ENCODE data around the gene SHPK. TPM values are rescaled to one million over a fixed set of nuclear protein-coding genes. Genes with fewer than 3 reads are reported as not detected.

Gene SHPK
- total and polyA plus RNA-seq, 4 donors: 9.3 to 66.6 (median 17.0) TPM

DNA sequence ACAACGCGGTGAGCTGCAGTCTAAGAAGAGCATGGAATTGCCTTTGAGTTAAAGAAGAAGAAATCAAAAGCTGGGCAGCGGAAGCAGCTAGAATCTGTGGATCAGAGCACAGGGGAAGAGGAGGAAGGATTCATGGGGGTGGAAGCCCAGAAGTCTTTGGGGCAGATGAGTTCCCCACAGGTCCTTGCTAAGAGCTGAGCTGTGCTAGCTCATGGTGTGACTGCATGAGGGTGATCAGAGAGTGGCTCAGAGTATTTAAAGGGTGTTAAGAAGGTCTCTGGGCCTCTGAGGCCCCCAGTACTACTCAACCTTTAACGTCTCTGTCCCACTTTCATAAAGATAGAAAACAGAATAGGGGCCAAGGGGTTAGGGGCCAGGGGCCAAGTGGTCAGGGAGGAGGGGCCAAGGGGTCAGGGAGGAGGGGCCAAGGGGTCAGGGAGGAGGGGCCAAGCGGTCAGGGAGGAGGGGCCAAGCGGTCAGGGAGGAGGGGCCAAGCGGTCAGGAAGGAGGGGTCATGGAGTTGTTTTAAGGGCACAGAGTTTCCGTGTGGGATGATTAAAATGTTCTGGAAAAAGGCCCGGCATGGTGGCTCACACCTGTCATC is 66.4 kb downstream of the SHPK start:
- H3K4me3 ChIP-seq (ENCODE audit: low read depth in 1 of 3, low read length in 3 of 3): no peak overlapping the region
- no peaks in the 10 kb centered on the region for H3K4me1 ChIP-seq (ENCODE audit: control insufficient read depth in 4 of 4, insufficient read depth in 4 of 4, low read length in 3 of 4)
- no peak for DNase-seq (ENCODE audit: low spot score)
- peaks cover 6 to 59% (median 29%) of the 10 kb centered on the region in 4 donors for H3K36me3 ChIP-seq (ENCODE audit: control insufficient read depth in 4 of 4, insufficient read depth in 3 of 4, low read depth in 1 of 4, low read length in 3 of 4)
- no peak overlapping the region for H3K27ac ChIP-seq (ENCODE audit: low read depth in 1 of 2, low read length in 2 of 2)
- TF ChIP-seq, protein P1, sequence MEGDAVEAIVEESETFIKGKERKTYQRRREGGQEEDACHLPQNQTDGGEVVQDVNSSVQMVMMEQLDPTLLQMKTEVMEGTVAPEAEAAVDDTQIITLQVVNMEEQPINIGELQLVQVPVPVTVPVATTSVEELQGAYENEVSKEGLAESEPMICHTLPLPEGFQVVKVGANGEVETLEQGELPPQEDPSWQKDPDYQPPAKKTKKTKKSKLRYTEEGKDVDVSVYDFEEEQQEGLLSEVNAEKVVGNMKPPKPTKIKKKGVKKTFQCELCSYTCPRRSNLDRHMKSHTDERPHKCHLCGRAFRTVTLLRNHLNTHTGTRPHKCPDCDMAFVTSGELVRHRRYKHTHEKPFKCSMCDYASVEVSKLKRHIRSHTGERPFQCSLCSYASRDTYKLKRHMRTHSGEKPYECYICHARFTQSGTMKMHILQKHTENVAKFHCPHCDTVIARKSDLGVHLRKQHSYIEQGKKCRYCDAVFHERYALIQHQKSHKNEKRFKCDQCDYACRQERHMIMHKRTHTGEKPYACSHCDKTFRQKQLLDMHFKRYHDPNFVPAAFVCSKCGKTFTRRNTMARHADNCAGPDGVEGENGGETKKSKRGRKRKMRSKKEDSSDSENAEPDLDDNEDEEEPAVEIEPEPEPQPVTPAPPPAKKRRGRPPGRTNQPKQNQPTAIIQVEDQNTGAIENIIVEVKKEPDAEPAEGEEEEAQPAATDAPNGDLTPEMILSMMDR (IDR thresholded peaks at IDR 0.05; ENCODE audit: low read depth, low read length, missing input control): no peak
- TF ChIP-seq RXRA (IDR thresholded peaks at IDR 0.05) (no peak), FOXA1 (IDR thresholded peaks at IDR 0.05) (no peak), GABPA (IDR thresholded peaks at IDR 0.05 in 1 of 2, conservative IDR thresholded peaks at IDR 0.05 in 1 of 2) (no peak), HNF4A (conservative IDR thresholded peaks at IDR 0.05) (no peak), RAD21 (IDR thresholded peaks at IDR 0.05) (no peak), NR2F2 (IDR thresholded peaks at IDR 0.05) (no peak), TAF1 (conservative IDR thresholded peaks at IDR 0.05) (no peak), JUND (IDR thresholded peaks at IDR 0.05) (no peak), SP1 (IDR thresholded peaks at IDR 0.05) (no peak), FOXA2 (IDR thresholded peaks at IDR 0.05) (no peak), YY1 (IDR thresholded peaks at IDR 0.05) (no peak), EGR1 (IDR thresholded peaks at IDR 0.05; ENCODE audit: low read depth in 2 of 2) (no peak), HNF4G (IDR thresholded peaks at IDR 0.05) (no peak)
- TF ChIP-seq, protein P2, sequence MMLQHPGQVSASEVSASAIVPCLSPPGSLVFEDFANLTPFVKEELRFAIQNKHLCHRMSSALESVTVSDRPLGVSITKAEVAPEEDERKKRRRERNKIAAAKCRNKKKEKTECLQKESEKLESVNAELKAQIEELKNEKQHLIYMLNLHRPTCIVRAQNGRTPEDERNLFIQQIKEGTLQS (IDR thresholded peaks at IDR 0.05): no peak
- TF ChIP-seq, protein P3, sequence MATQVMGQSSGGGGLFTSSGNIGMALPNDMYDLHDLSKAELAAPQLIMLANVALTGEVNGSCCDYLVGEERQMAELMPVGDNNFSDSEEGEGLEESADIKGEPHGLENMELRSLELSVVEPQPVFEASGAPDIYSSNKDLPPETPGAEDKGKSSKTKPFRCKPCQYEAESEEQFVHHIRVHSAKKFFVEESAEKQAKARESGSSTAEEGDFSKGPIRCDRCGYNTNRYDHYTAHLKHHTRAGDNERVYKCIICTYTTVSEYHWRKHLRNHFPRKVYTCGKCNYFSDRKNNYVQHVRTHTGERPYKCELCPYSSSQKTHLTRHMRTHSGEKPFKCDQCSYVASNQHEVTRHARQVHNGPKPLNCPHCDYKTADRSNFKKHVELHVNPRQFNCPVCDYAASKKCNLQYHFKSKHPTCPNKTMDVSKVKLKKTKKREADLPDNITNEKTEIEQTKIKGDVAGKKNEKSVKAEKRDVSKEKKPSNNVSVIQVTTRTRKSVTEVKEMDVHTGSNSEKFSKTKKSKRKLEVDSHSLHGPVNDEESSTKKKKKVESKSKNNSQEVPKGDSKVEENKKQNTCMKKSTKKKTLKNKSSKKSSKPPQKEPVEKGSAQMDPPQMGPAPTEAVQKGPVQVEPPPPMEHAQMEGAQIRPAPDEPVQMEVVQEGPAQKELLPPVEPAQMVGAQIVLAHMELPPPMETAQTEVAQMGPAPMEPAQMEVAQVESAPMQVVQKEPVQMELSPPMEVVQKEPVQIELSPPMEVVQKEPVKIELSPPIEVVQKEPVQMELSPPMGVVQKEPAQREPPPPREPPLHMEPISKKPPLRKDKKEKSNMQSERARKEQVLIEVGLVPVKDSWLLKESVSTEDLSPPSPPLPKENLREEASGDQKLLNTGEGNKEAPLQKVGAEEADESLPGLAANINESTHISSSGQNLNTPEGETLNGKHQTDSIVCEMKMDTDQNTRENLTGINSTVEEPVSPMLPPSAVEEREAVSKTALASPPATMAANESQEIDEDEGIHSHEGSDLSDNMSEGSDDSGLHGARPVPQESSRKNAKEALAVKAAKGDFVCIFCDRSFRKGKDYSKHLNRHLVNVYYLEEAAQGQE (IDR thresholded peaks at IDR 0.05): no peak
- TF ChIP-seq, protein P4, sequence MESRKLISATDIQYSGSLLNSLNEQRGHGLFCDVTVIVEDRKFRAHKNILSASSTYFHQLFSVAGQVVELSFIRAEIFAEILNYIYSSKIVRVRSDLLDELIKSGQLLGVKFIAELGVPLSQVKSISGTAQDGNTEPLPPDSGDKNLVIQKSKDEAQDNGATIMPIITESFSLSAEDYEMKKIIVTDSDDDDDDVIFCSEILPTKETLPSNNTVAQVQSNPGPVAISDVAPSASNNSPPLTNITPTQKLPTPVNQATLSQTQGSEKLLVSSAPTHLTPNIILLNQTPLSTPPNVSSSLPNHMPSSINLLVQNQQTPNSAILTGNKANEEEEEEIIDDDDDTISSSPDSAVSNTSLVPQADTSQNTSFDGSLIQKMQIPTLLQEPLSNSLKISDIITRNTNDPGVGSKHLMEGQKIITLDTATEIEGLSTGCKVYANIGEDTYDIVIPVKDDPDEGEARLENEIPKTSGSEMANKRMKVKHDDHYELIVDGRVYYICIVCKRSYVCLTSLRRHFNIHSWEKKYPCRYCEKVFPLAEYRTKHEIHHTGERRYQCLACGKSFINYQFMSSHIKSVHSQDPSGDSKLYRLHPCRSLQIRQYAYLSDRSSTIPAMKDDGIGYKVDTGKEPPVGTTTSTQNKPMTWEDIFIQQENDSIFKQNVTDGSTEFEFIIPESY (IDR thresholded peaks at IDR 0.05): no peak
- TF ChIP-seq, protein P5, sequence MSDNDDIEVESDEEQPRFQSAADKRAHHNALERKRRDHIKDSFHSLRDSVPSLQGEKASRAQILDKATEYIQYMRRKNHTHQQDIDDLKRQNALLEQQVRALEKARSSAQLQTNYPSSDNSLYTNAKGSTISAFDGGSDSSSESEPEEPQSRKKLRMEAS (IDR thresholded peaks at IDR 0.05): no peak
- H3K9ac ChIP-seq (ENCODE audit: low read depth in 1 of 2, low read length in 2 of 2): no peak overlapping the region
- no peaks in the 10 kb centered on the region for H3K27me3 ChIP-seq (ENCODE audit: control insufficient read depth in 4 of 4, insufficient read depth in 4 of 4, low read length in 3 of 4)
- H3K9me3 ChIP-seq (ENCODE audit: control insufficient read depth in 4 of 4, low read length in 3 of 4): no peaks in the 10 kb centered on the region
- WGBS: 94% methylated on average over 9 of the region's 9 CpGs
